ENCODE data around the gene RASSF3. TPM values are rescaled to one million over a fixed set of nuclear protein-coding genes. Genes with fewer than 3 reads are reported as not detected.
A peak's percentile ranks its signal among the peaks of the same experiment; 100 is the strongest.

RASSF3 gene
- total and polyA plus RNA-seq, 9 donors = 32.5 to 69.1 (median 59.8) TPM

- Histone ChIP-seq H3K4me3 (ENCODE audit: low read length) (no peak overlapping the region), H3K27ac (ENCODE audit: low read length) (no peak overlapping the region), H3K9me3 (replicated peaks; ENCODE audit: control insufficient read depth, low read depth, low read length) (no peaks in the 10 kb centered on the region), H3K4me1 (ENCODE audit: control insufficient read depth, insufficient read depth, low read length) (peaks cover 9% of the 10 kb centered on the region), H3K36me3 (ENCODE audit: control insufficient read depth, insufficient read depth, low read length) (peaks cover 9% of the 10 kb centered on the region), H3K27me3 (ENCODE audit: control insufficient read depth, insufficient read depth, low read length) (no peaks in the 10 kb centered on the region)
- peak; percentile 21 for DNase-seq
Measured at GRCh38 chr12:64627771-64628170, 17.5 kb downstream of the RASSF3 start.

- Histone ChIP-seq H3K36me3 (ENCODE audit: control insufficient read depth, insufficient read depth, low read length) (peaks cover 13% of the 10 kb centered on the region), H3K9me3 (replicated peaks; ENCODE audit: control insufficient read depth, low read depth, low read length) (peaks cover 4% of the 10 kb centered on the region), H3K4me3 (ENCODE audit: low read length) (no peak overlapping the region), H3K27me3 (ENCODE audit: control insufficient read depth, insufficient read depth, low read length) (no peaks in the 10 kb centered on the region), H3K4me1 (ENCODE audit: control insufficient read depth, insufficient read depth, low read length) (no peaks in the 10 kb centered on the region), H3K27ac (ENCODE audit: low read length) (no peak overlapping the region)
- DNase-seq = no peak
- 86% methylated on average over 5 of the region's 5 CpGs for WGBS (ENCODE audit: insufficient coverage)
Measured at GRCh38 chr12:64631197-64631596, 20.9 kb downstream of the RASSF3 start.

- Histone ChIP-seq H3K27me3 (ENCODE audit: control insufficient read depth, insufficient read depth, low read length) (no peaks in the 10 kb centered on the region), H3K9me3 (replicated peaks; ENCODE audit: control insufficient read depth, low read depth, low read length) (peaks cover 4% of the 10 kb centered on the region), H3K36me3 (ENCODE audit: control insufficient read depth, insufficient read depth, low read length) (peaks cover 13% of the 10 kb centered on the region), H3K4me1 (ENCODE audit: control insufficient read depth, insufficient read depth, low read length) (no peaks in the 10 kb centered on the region), H3K4me3 (ENCODE audit: low read length) (no peak overlapping the region), H3K27ac (ENCODE audit: low read length) (no peak overlapping the region)
- no peak for DNase-seq
- 79% methylated on average over 3 of the region's 5 CpGs for WGBS (ENCODE audit: insufficient coverage)
Measured at GRCh38 chr12:64633011-64633939, 23.0 kb downstream of the RASSF3 start.

DNA sequence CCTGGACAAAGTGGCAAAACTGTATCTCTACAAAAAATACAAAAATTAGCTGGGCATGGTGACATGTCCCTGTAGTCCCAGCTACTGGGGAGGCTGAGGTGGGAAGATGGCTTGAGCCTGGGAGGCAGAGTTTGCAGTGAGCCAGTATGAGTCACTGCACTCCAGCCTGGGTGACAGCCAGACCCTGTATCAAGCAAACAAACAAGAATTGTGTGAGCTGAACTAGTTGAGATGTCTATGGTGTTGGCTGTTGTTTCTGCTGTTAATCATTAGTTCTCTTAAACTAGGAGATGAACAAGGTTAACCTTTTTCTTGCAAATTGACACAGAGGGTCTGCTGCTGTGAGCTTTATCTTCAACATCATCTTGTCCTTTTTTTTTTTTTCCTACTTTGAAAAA lies 23.6 kb downstream of the RASSF3 start:
- Histone ChIP-seq H3K9me3 (replicated peaks; ENCODE audit: control insufficient read depth, low read depth, low read length) (peaks cover 4% of the 10 kb centered on the region), H3K4me3 (ENCODE audit: low read length) (no peak overlapping the region), H3K36me3 (ENCODE audit: control insufficient read depth, insufficient read depth, low read length) (peaks cover 13% of the 10 kb centered on the region), H3K27me3 (ENCODE audit: control insufficient read depth, insufficient read depth, low read length) (no peaks in the 10 kb centered on the region), H3K4me1 (ENCODE audit: control insufficient read depth, insufficient read depth, low read length) (no peaks in the 10 kb centered on the region), H3K27ac (ENCODE audit: low read length) (no peak overlapping the region)
- no peak for DNase-seq

DNA sequence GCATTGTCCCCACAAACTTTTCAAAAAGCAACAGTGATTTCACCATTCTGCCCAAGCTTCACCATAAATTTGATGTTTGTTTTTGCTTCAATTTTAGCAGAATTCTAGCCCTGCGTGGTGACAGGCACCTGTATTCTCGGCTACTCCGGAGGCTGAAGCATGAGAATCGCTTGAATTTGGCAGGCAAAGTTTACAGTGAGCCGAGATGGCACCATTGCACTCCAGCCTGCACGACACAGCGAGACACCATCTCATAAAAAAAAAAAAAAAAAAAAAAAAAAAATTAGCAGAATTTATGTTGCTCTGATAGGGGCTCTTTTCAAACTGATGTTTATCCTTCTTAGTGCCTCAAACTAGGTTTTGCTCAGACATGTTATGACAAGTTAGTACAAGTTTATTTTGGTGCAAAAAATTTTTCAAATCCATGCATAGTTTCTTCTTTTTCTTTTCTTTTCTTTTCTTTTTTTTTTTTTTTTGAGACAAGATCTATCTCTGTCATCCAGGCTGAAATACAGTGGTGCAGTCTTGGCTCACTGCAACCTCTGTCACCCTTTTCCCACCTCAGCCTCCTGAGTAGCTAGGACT lies 24.3 kb downstream of the RASSF3 start:
- H3K4me3 ChIP-seq (ENCODE audit: low read length) = no peak overlapping the region
- no peaks in the 10 kb centered on the region for H3K27me3 ChIP-seq (ENCODE audit: control insufficient read depth, insufficient read depth, low read length)
- WGBS (ENCODE audit: insufficient coverage) = 88% methylated on average over 4 of the region's 7 CpGs
- no peaks in the 10 kb centered on the region for H3K4me1 ChIP-seq (ENCODE audit: control insufficient read depth, insufficient read depth, low read length)
- H3K36me3 ChIP-seq (ENCODE audit: control insufficient read depth, insufficient read depth, low read length) = peaks cover 13% of the 10 kb centered on the region
- H3K9me3 ChIP-seq (replicated peaks; ENCODE audit: control insufficient read depth, low read depth, low read length) = peaks cover 4% of the 10 kb centered on the region
- no peak overlapping the region for H3K27ac ChIP-seq (ENCODE audit: low read length)
- DNase-seq = no peak

GRCh38 chr12:64635356-64635998 lies 25.2 kb downstream of the RASSF3 start:
- no peak for DNase-seq
- 50% methylated on average over 2 of the region's 5 CpGs for WGBS (ENCODE audit: insufficient coverage)
- Histone ChIP-seq H3K4me1 (ENCODE audit: control insufficient read depth, insufficient read depth, low read length) (no peaks in the 10 kb centered on the region), H3K27ac (ENCODE audit: low read length) (no peak overlapping the region), H3K36me3 (ENCODE audit: control insufficient read depth, insufficient read depth, low read length) (peaks cover 10% of the 10 kb centered on the region), H3K4me3 (ENCODE audit: low read length) (no peak overlapping the region), H3K9me3 (replicated peaks; ENCODE audit: control insufficient read depth, low read depth, low read length) (peaks cover 4% of the 10 kb centered on the region), H3K27me3 (ENCODE audit: control insufficient read depth, insufficient read depth, low read length) (no peaks in the 10 kb centered on the region)

DNA sequence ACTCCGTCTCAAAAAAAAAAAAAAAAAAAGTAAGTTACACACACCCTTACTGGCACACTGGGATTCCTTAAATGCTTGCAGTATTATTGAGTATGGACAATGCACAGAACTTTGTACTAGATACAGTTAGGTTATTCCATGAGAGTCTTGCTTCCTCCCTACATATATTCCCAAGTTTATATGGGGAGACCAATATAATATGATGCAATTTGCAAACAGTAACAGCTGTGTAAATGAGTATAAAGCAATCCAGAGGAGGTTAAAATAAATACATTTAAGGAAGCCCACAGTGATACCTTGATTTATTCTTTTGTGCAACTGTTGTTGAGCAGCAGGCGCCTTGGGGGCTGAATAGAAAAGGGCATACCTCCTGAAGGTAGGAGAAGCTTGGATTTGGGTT lies 26.6 kb downstream of the RASSF3 start:
- H3K9me3 ChIP-seq (replicated peaks; ENCODE audit: control insufficient read depth, low read depth, low read length) = peaks cover 4% of the 10 kb centered on the region
- 100% methylated on average over 1 of the region's 2 CpGs for WGBS (ENCODE audit: insufficient coverage)
- no peak for DNase-seq
- no peak overlapping the region for H3K4me3 ChIP-seq (ENCODE audit: low read length)
- H3K27me3 ChIP-seq (ENCODE audit: control insufficient read depth, insufficient read depth, low read length) = no peaks in the 10 kb centered on the region
- H3K27ac ChIP-seq (ENCODE audit: low read length) = no peak overlapping the region
- no peaks in the 10 kb centered on the region for H3K4me1 ChIP-seq (ENCODE audit: control insufficient read depth, insufficient read depth, low read length)
- H3K36me3 ChIP-seq (ENCODE audit: control insufficient read depth, insufficient read depth, low read length) = peaks cover 4% of the 10 kb centered on the region

DNA sequence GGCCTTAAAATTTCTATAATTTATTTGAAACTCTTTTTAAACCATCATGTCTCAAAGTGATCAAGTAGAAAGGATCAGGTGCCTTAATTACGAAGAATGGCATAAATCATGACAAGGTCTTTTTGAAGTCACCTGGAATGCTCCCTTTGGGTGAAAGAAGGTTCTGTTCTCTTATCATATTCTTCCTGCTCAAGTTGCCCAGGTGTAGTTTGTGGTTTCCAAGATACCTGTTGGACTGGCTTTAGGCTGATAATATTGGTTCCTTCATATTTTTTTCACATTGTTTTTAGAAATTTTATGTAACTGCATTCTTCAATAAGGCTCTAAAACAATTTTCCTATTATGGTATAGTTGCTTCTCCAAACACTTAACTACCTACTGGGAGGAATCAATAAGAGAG lies 29.2 kb downstream of the RASSF3 start:
- DNase-seq = no peak
- Histone ChIP-seq H3K27ac (ENCODE audit: low read length) (no peak overlapping the region), H3K36me3 (ENCODE audit: control insufficient read depth, insufficient read depth, low read length) (peaks cover under 1% of the 10 kb centered on the region), H3K4me3 (ENCODE audit: low read length) (no peak overlapping the region), H3K27me3 (ENCODE audit: control insufficient read depth, insufficient read depth, low read length) (no peaks in the 10 kb centered on the region), H3K4me1 (ENCODE audit: control insufficient read depth, insufficient read depth, low read length) (no peaks in the 10 kb centered on the region), H3K9me3 (replicated peaks; ENCODE audit: control insufficient read depth, low read depth, low read length) (no peaks in the 10 kb centered on the region)
- no CpG with 5 or more reads among the region's 1 CpG for WGBS (ENCODE audit: insufficient coverage)

- Histone ChIP-seq H3K4me1 (ENCODE audit: control insufficient read depth, insufficient read depth, low read length) (peaks cover 15% of the 10 kb centered on the region), H3K27me3 (ENCODE audit: control insufficient read depth, insufficient read depth, low read length) (no peaks in the 10 kb centered on the region), H3K36me3 (ENCODE audit: control insufficient read depth, insufficient read depth, low read length) (peaks cover 2% of the 10 kb centered on the region)
Measured at GRCh38 chr12:64646318-64646717, 36.0 kb downstream of the RASSF3 start.

GRCh38 chr12:64649487-64649886 lies 39.2 kb downstream of the RASSF3 start:
- WGBS (ENCODE audit: insufficient coverage) = 87% methylated on average over 3 of the region's 6 CpGs
- H3K4me3 ChIP-seq (ENCODE audit: low read length) = no peak overlapping the region
- peaks cover 2% of the 10 kb centered on the region for H3K36me3 ChIP-seq (ENCODE audit: control insufficient read depth, insufficient read depth, low read length)
- DNase-seq = no peak
- peaks cover 16% of the 10 kb centered on the region for H3K4me1 ChIP-seq (ENCODE audit: control insufficient read depth, insufficient read depth, low read length)
- no peak overlapping the region for H3K27ac ChIP-seq (ENCODE audit: low read length)
- no peaks in the 10 kb centered on the region for H3K27me3 ChIP-seq (ENCODE audit: control insufficient read depth, insufficient read depth, low read length)
- no peaks in the 10 kb centered on the region for H3K9me3 ChIP-seq (replicated peaks; ENCODE audit: control insufficient read depth, low read depth, low read length)

More at GRCh38 chr12:64646318-64646717, 36.0 kb downstream of the RASSF3 start:
- DNase-seq = no peak
- no peaks in the 10 kb centered on the region for H3K9me3 ChIP-seq (replicated peaks; ENCODE audit: control insufficient read depth, low read depth, low read length)
- no peak overlapping the region for H3K27ac ChIP-seq (ENCODE audit: low read length)
- H3K4me3 ChIP-seq (ENCODE audit: low read length) = no peak overlapping the region
